Amniotic stem cell (primary cell): ENCODE measurements around the gene IGIP.

Experiments
- DNase-seq: peaks from one replicate; lab custom pipeline; 2025; lab: John Stamatoyannopoulos, UW

IGIP gene

GRCh38 chr5:140165101-140165922 lies 39.6 kb downstream of the IGIP start:
- DNase-seq, result no peak

GRCh38 chr5:140165923-140166270 lies 40.2 kb downstream of the IGIP start:
- DNase-seq, result no peak

DNA sequence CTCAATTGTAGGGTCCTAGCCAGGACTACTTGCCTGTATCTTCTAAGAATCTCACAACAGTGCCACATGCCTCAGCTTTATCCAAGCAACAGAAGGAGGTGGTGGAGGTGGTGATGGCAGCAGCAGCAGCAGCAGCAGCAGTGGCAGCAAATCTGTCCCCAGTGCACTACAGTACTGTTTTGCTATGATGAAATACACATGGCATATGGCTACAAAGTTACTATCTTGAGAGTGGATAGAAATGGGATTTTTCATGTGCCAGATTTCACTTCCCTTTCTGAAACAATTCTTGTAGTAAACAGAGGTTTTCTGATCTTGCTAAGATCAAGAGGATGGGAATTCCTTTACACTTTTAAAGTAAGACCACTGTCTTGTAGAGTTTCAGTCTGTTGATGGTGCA lies 41.2 kb downstream of the IGIP start:
- DNase-seq, result no peak

GRCh38 chr5:140168371-140168770 lies 42.6 kb downstream of the IGIP start:
- DNase-seq, result no peak

DNA sequence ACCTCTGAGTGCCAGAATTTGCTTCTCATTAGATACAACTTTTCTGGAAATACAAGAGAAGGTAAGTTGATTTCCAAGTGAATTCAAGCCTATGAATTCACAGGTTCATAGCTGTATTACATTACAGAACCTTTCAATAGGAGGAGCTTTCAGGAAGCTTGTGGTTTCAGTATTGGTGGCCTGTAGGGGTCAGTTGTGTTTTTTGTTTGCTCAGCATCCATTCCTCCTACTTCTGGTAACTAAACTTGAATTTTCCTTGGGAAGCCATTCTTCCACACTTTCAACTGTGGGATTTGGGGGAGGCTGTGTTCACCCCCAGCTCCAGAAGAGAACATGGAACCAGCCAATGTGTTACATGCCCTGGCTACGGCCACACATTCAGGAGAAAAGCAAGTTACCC lies 43.7 kb downstream of the IGIP start:
- DNase-seq, result no peak

- no peak for DNase-seq
Observed at GRCh38 chr5:140172483-140172882, 46.7 kb downstream of the IGIP start.

DNA sequence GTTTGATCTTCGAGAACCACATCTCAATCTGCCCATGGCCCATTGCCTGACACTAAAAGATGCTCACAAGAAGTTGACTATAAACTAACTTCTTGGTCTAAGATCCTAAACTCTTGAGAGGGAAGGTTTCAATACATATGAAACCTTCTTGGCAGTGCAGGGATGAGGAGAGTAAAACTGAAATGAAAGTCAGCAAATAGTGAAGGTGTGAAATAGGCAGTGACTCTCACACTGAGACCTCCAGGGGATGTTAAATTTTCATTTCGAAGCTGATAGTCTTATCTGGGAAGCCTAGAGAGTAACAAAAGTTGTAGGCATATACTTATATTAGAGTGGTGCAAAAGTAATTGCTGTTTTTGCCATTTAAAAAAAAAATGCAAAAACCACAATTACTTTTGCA lies 48.3 kb downstream of the IGIP start:
- DNase-seq, result no peak

DNA sequence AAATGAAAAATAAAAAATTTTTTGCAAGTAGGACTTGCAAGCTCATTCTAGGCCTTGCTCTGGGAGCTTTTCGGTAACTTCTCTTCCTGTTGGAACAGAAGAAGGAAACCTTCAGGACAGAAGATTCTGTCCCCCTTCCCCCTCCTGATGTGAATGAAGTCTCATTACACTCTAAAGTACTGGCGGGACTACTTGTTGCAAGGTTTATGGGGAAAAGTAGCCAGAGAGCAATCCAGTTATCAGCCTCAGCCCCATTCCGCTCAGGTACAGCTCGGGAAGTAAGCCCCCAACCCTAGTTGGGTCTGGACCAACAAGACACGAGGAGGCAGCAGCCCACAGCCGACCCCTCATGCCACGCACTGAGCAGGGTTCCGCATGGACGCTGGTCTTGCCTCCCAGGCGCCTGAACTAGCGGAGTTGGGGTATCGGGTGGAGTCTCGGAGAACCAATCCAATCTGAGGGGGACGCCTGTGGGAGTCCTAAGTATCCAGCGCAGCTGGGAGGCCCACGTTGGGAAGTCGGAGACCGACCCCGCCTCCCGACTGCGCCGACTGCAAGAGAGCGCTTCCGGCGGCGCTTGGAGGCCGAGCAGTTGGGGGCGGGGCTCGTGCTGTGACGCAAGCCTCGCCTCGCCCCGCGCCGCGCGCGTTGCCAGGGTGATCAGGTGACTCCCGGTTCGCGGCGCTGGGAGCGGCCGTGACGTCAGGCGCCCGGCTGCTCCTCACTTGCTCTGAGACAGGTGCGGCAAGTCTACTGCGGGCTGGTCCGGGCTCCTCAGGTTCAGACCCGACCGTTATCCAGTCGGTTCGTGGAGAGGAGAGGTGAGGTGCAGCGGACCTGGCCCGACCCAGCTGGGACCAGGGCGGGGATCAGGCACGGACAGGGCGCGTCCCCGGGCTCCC lies 49.0 kb downstream of the IGIP start, which contains the start of gene CYSTM1:
Gene CYSTM1 (plus strand): TSS at position 724 of the 902 bp plus-strand sequence. CDS start 19,278 bp downstream, outside the sequence.
- peak; percentile 78 for DNase-seq

DNA sequence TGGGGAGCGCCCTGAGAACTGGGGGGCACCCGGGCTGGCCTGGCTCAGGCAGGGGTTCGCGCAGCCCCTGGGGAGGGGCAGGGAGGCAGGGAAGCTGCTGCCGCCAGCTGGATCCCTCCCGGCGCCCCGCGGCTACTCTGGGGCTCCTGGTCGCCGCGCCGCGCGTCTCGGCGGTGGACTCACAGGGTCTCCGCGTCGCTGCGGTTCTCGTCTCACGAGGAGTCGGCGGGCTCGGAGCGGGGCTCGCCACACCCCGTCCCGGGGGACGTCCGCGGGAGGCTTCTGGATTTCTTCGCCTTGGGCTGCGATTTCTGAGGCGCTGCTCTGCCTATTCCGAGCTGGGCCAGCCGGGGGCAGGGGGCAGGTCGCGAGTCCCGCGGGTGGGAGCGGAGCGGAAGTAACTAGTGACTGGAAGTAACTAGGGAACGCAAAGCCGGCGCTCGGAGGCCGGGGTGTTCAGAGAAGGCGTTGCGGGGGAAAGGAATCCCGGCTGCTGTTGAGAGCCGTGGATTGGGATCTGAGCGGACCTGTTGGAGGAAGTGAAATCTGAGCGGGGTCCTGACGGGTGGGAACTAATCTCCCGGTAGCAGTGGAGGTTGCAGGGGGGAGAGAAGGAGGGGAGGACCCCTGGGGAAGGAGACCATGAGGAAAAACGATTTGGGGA lies 49.8 kb downstream of the IGIP start:
- DNase-seq, result peak; percentile 22

DNA sequence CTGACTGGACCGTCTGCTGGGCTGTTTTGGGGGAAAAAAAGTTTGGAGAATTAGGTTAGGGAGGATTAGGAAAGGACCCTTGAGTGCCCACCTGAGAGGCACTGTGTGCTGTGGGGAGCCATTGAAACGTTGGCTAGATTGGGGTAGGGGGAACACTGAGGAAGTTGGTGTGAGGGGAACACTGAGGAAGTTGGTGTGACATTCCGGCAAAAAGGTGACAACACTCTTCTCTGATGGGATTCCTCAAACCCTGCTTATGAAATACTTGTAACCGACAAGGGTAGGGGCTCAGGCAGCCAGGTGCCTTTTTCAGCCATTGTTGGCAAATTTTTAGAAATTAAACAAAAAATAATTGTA lies 50.3 kb downstream of the IGIP start:
- DNase-seq, result no peak

DNA sequence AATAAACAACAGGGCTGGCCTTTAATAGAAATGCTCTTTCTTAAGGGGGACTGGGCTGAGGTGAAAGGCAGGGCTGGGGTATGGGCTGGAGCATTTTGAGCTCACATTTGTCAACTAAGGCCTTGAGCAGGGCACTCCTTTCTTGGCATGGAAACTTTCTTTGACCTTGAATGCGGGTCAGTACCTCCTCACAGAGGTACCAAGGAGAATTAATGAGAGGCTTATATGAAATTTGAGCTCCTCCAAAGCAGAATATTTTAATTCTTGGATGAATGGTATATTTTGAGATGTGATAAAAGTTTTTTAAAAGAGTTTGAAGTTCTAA lies 52.3 kb downstream of the IGIP start:
- no peak for DNase-seq

DNA sequence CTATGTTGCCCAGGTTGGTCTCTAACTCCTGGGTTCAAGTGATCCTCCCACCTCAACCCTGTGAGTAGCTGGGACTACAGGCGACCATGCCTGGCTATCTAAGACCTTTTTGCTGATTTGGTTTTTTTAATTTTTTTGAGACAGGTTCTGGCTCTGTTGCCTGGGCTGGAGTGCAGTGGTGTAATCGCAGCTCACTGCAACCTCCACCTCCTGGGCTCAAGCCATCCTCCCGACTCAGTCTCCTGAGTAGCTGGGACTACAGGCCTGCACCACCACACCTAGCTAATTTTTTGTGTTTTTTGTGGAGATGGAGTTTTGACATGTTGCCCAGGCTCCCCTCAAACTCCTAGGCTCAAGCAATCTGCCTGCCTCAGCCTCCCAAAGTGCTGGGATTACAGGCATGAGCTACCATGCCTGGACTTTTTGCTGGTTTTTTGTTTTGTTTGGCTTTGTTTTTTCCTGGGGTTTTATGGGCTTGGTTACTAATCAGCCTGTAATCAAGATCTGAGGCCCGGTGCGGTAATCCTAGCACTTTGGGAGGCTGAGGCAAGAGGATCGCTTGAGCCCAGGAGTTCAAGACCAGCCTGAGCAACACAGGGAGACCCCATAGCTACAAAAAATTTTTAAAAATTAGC lies 52.9 kb downstream of the IGIP start:
- no peak for DNase-seq
